HCEC 1CT (cell line): ENCODE measurements around the gene PKP1.
A peak's percentile ranks its signal among the peaks of the same experiment; 100 is the strongest.

Experiments used
- DNase-seq: peaks from one replicate; pipeline ENCODE4 v3.0.0-alpha.2; 2017

The PKP1 gene

DNA sequence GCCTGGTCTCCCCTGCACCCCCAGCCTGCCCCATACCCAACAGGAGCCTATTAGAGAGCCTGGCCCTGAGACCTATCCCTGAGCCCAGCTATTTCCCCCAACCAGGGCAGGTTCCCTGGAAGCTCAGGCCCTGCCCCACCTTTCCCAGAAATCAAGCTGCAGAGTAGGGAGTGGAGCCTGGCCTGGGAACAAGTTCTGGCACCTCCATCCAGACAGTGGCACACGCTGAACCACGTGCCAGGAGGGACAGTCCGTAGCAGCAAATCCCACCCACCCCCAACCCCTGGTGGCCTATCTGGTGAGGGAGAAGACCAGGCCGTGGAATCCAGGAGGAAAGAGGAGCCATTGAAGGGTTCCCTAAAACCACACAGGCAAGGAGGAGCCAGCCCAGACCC is 71.6 kb downstream of the PKP1 start:
- no peak for DNase-seq

DNA sequence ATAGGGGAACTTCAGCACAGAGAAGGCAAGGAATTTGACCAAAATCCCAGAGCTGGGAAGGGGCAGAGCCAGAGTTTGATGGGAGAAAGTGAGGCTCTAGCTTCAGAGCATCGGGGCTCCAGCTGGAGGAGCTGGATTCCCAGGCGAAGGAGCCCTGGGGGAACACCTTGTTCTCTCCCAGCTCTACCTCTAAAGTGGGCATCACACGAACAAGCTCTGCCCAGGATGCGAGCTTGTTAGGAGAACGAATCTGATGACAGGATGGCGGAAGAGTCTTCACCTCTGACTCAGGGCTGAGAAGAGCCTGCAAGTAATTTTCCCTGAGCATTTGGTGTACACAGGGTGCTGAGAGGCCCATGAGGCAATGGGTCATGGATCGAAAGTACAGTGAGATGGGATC is 72.2 kb downstream of the PKP1 start:
- no peak for DNase-seq

GRCh38 chr1:201356236-201356635 is 72.9 kb downstream of the PKP1 start:
- DNase-seq: no peak

DNA sequence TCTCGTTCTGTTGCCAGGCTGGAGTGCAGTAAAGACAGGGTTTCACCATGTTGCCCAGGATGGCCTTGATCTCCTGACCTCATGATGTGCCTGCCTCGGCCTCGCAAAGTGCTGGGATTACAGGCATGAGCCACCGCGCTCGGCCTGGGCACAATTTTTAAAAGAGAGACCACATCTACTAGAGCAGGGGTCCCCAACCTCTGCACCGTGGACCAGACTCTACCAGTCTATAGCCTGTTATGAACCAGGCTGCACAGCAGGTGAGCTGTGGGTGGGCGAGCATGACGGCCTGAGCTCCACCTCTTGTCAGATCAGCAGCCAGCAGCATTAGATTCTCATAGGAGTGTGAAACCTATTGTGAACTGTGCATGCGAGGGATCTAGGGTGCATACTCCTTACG is 73.4 kb downstream of the PKP1 start:
- DNase-seq: no peak

GRCh38 chr1:201357211-201357610 is 73.9 kb downstream of the PKP1 start:
- DNase-seq: no peak

GRCh38 chr1:201357636-201358348 is 74.5 kb downstream of the PKP1 start:
- DNase-seq: no peak

- peak; percentile 39 for DNase-seq
Measured at GRCh38 chr1:201358596-201358995, 75.3 kb downstream of the PKP1 start.

- no peak for DNase-seq
Measured at GRCh38 chr1:201359031-201359872, 75.9 kb downstream of the PKP1 start.

DNA sequence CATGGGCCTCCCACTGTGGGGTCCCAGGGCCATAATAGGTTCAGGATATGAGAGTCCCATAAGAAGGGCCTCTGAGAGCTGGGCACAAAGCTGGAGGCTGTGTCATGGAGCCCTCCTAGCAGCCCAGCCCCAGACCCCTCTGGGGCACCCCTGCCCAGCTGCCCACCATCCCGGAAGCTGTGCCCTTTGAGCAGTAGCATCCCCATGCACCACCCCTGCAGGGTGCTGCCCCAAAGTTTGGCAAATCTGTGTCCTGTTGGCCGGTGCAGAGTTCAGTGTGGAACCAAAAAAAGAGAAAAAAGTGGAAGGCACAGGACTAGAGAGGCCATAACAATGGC is 76.5 kb downstream of the PKP1 start:
- DNase-seq: no peak

DNA sequence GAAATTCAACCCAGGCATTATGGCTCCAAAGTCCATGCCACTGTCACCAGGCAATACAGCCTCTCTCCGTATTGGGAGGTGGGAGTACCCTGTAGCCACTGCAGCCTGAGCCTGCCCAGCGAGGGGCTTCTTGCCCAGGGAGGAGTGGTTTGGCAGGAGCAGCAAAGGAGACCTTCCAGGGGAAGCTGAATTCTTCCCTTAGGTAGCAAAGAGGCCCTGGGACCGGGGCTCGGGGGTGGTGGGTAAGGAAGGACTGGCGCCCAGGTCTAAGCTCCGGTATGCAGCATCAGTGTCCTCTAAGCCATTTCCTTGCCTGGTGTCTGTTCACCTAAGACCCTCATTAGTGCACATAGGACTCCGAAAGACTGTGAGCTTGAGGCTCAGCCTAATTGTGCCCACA is 77.2 kb downstream of the PKP1 start:
- DNase-seq: no peak

DNA sequence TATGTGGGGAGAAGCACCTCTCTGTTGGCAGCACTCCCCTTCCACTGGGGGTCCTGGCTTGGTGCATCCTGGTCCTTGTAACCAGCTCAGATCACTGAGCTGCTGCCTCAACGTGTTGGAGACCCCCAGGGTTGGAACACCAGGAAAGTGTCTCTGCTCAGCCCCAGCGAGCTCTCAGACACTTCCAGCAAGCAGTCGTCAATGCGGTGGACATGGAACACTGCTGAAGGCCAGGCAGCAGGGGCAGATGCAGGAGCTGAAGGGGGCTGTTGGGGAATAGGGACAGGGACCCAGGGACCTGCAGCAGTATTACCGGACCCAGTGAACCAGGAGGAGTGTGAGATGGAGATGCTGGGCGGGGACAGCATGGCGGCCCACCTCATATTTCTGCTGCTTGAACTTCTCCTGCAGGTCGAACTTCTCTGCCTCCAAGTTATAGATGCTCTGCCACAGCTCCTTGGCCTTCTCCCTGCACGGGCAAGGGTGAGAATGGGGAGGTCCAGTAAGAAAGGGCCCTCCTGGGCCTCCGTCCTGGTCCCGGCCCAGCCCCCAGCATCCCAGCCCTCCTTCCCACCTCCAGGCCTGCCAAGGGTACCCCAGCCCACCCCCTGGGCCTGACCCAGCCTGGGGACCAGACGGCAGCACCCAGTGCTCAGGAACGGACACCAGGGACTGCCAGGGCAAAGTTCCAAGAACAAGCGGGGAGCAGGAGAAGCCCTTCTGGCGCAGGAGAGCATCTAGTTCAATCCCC is 77.8 kb downstream of the PKP1 start:
- no peak for DNase-seq

GRCh38 chr1:201361652-201362504 is 78.6 kb downstream of the PKP1 start:
- peak; percentile 19 for DNase-seq

GRCh38 chr1:201362906-201363305 is 79.6 kb downstream of the PKP1 start:
- DNase-seq: no peak

DNA sequence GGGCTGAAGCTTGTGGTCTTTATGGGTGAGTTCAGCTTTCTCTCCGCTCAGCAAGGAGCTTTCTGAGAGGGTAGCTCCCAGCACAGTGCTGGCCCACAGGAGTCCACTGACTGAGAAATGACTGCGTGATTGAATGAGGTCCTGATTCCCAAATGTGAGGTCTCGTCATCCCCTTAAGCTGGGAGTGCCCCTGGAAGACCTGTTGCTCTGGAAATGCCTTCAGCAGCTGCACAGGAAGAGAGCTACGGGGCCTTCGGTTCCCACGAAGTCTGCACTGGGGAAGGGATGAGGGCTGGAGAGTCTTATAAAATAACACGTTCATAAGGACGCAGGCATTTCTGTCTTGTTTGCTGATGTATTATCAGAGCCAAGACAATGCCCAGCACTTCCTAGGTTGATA is 80.2 kb downstream of the PKP1 start:
- DNase-seq: no peak

DNA sequence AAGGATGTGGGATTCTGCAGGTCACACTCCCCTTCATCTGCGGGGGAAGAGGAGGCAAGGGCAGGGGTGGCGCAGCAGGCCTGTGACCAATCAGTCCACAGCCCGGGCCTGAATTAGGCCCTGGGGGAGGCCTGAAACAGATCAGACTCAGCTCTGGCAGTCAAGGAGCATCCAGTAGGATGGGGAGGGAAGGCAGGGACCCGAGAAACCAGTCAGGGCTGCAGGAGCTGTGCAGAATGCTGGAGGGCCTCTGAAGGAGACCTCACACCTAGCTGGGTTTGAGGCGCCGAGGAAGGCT is 81.5 kb downstream of the PKP1 start:
- no peak for DNase-seq

GRCh38 chr1:201365251-201365650 is 81.9 kb downstream of the PKP1 start:
- no peak for DNase-seq

- no peak for DNase-seq
Measured at GRCh38 chr1:201366696-201367095, 83.4 kb downstream of the PKP1 start.

GRCh38 chr1:201369209-201369608 is 85.9 kb downstream of the PKP1 start:
- no peak for DNase-seq

- DNase-seq: no peak
Measured at GRCh38 chr1:201370500-201370899, 87.2 kb downstream of the PKP1 start.

DNA sequence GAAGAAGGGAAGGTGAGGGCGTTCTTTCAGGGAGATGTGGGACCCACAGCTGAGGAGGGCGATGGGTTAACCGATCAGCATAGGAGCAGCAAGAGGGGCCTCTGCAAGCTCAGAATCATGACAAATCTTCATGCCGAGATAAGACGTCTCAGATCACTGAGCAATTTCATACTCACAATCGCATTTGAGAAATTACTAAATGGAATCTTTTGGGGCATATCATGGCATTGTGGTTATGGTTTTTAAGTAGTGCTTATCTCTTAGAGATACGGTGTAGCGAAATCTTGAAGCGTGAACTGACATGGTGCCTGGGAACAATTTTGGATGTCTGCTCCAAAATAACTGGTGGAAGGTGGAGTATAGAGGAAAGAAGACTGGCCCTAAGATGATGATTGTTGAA is 88.0 kb downstream of the PKP1 start:
- no peak for DNase-seq

- DNase-seq: no peak
Measured at GRCh38 chr1:201371792-201372191, 88.5 kb downstream of the PKP1 start.

DNA sequence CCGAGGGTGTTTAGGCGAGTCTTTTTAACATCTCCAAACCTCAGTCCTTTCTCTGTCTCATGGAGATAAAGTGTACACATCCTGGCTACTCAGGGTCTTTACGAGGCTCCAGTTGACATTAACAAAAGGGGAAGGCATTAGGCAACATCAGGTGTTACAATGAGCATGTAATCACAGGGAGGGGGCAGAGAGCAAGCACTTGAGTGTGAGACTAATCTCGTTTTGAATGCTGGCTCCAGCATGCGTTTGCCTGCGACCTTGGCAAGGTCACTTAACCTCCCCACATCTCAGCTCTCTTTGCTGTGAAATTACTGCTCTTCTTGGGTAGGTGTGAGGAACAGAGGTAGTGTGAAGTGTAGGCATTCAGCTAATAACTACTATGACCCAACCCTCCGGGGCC is 91.1 kb downstream of the PKP1 start:
- DNase-seq: no peak

- DNase-seq: no peak
Measured at GRCh38 chr1:201375169-201375568, 91.9 kb downstream of the PKP1 start.
